OCI-LY1 (cell line): ENCODE results near the gene NASP.

ENCODE experiments used
- H2AFZ ChIP-seq: fragments of 200-600 bp; sonication (generic), shearing (Covaris generic); 2 replicates; pipeline ENCODE4 v1.6.0; 2014; ENCODE audit warnings: antibody characterized with exemption, mild to moderate bottlenecking, low read length
- H3F3A ChIP-seq: fragments of 200-600 bp; sonication (generic), shearing (Covaris generic); 2 replicates; pipeline ENCODE4 v1.6.0; 2014; ENCODE audit warnings: mild to moderate bottlenecking, antibody characterized with exemption, low read length, moderate library complexity; ENCODE audit not compliant: insufficient read depth
- H3K27ac ChIP-seq: fragments of 200-600 bp; sonication (generic); 2 replicates; pipeline ENCODE4 v1.5.1; 2014; ENCODE audit warnings: low read length, mixed run types, mild to moderate bottlenecking, low read depth; ENCODE audit not compliant: poor library complexity, severe bottlenecking
- H3K27me3 ChIP-seq: fragments of 200-600 bp; sonication (generic); 2 replicates; pipeline ENCODE4 v1.6.0; 2014; ENCODE audit warnings: antibody characterized with exemption, mild to moderate bottlenecking, low read length, moderate library complexity; ENCODE audit not compliant: insufficient read depth
- H3K36me3 ChIP-seq: fragments of 200-600 bp; sonication (generic); 2 replicates; pipeline ENCODE4 v1.6.1; 2014; ENCODE audit warnings: mild to moderate bottlenecking, antibody characterized with exemption, low read length, moderate library complexity, mixed read lengths; ENCODE audit not compliant: insufficient read depth
- H3K4me1 ChIP-seq: fragments of 200-600 bp; sonication (generic); 2 replicates; pipeline ENCODE4 v1.5.1; 2014; ENCODE audit warnings: mild to moderate bottlenecking, low read length, moderate library complexity; ENCODE audit not compliant: insufficient read depth, severe bottlenecking
- H3K4me2 ChIP-seq: fragments of 200-600 bp; sonication (generic), shearing (Covaris generic); 2 replicates; pipeline ENCODE4 v1.6.1; 2014; ENCODE audit warnings: low read length
- H3K4me3 ChIP-seq: fragments of 200-600 bp; sonication (generic); 2 replicates; pipeline ENCODE4 v1.5.1; 2014; ENCODE audit warnings: low read length, low read depth, mild to moderate bottlenecking, mixed read lengths; ENCODE audit not compliant: poor library complexity, severe bottlenecking
- H3K79me2 ChIP-seq: fragments of 200-600 bp; shearing (Covaris generic); 2 replicates; pipeline ENCODE4 v1.6.1; 2016; ENCODE audit warnings: mixed run types, low read length, mixed read lengths; ENCODE audit not compliant: insufficient read depth
- H3K9ac ChIP-seq: fragments of 200-600 bp; sonication (generic), shearing (Covaris generic); 2 replicates; pipeline ENCODE4 v1.6.1; 2014; ENCODE audit warnings: mild to moderate bottlenecking, low read length, mixed read lengths
- H3K9me2 ChIP-seq: fragments of 200-600 bp; sonication (generic), shearing (Covaris generic); 2 replicates; pipeline ENCODE4 v1.6.1; 2014; ENCODE audit warnings: low read depth, mild to moderate bottlenecking, low read length, mixed read lengths
- H3K9me3 ChIP-seq: fragments of 200-600 bp; shearing (Covaris generic); 2 replicates; pipeline ENCODE4 v1.6.1; 2014; ENCODE audit warnings: low read length, mixed read lengths
- H4K20me1 ChIP-seq: fragments of 200-600 bp; sonication (generic), shearing (Covaris generic); 2 replicates; pipeline ENCODE4 v1.6.0; 2016; ENCODE audit warnings: mild to moderate bottlenecking, low read length; ENCODE audit not compliant: insufficient read depth
- CTCF ChIP-seq: fragments of 200-600 bp; sonication (generic), shearing (Covaris generic); IDR thresholded peaks from 2 replicates; pipeline ENCODE4 v1.5.1; 2017; ENCODE audit warnings: mild to moderate bottlenecking, antibody characterized with exemption, low read length, moderate library complexity, mixed read lengths
- EZH2 ChIP-seq: fragments of 200-600 bp; sonication (generic), shearing (Covaris generic); IDR thresholded peaks from 2 replicates; pipeline ENCODE4 v1.8.0; 2017; ENCODE audit warnings: borderline replicate concordance, mixed run types, mild to moderate bottlenecking, antibody characterized with exemption, low read length, moderate library complexity, mixed read lengths

NASP gene

DNA sequence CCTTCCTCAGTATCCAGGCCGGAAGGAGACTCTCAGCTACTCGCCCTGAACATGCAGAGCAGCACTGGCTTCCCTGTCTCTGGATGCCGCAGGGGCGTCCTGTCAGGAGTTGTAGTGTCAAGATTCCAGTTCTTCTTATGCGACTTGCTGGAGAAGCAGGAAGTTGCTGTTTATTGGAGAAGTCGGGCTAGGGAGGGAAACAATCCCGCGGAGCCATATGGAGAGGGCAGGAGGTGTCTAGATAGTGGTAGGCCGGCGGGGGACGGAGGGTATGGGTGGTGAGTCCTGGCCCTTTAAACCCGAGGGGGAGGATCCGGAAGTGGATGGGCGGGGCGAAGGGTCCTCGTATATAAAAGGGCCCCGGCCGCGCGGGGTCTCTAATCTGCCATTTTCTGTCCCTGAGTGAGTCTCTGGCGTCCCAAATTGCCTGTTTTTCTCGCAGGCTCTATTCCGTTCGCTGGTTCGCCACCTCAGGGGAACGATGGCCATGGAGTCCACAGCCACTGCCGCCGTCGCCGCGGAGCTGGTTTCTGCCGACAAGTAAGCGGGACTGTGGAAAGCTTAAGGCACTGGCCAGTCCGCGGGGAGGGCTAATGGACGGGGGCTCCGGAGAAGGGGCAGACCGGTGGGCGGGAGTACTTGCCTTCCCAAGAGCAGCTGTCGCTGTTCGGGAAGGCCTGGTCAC lies at the start of gene NASP:
NASP (plus strand) TSS at position 376 of the 685 bp plus-strand sequence; CDS start at position 482, 106 bp downstream.
- peak within 1 kb of the TSS; percentile 88 for H3K9ac ChIP-seq
- H3K79me2 ChIP-seq = peaks cover 42% of the 10 kb centered on the region
- TF ChIP-seq CTCF (peak; percentile 37; the same call in 1 of the 2 replicates), EZH2 (no peak)
- H3F3A ChIP-seq = no peaks in the 10 kb centered on the region
- peaks cover 26% of the 10 kb centered on the region for H3K36me3 ChIP-seq
- 0 out of 2 replicates have a peak within 1 kb of the TSS, but pooled peaks have one; percentile 13 for H2AFZ ChIP-seq
- H3K9me2 ChIP-seq = no peaks in the 10 kb centered on the region
- 0 out of 2 replicates have a peak, but pooled peaks cover 2% of the 10 kb centered on the region for H4K20me1 ChIP-seq
- H3K4me1 ChIP-seq = peaks cover 40% of the 10 kb centered on the region
- H3K4me2 ChIP-seq = peak within 1 kb of the TSS; percentile 90
- no peaks in the 10 kb centered on the region for H3K9me3 ChIP-seq
- H3K27ac ChIP-seq = peak within 1 kb of the TSS; percentile 86
- peak within 1 kb of the TSS; percentile 87 for H3K4me3 ChIP-seq
- no peaks in the 10 kb centered on the region for H3K27me3 ChIP-seq

DNA sequence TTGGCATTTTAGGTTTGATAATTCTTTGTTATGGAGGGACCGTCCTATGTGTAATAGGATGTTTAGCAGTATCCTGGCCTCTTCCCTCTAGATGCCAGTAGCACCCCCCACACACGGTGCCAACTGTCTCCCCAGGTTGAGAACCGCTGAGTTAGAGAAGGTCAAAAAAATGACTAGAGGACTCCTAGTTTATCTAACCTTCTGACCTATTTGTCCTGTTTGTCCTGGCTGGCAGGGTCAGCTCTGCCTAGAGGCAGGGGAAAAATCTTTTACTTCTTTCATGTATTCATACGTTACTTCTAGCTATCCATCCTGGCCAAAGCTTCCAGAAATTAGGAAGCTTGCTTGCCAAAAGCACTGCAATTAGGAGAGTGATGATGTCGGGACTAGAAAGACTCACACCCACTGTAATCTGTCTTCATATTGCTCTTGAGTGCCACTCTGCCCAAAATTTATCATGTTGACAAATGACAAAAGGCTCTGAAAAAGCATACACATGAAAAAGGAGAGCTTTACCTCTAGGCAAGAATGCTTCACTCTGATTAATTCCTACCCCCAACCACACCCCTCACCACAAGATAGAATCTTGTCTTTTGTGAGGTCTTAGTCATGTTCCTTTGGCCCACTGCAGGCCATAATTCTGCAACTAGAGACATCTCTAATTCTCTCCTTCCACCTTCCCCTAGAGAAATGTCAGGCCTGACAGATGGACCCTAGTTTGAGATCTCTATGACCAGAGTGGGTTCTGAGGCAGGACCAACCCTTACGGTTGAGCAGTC lies 47.7 kb upstream of the NASP start:
- Histone ChIP-seq H3K4me3 (no peak overlapping the region), H3K9ac (no peak overlapping the region), H3K27me3 (no peaks in the 10 kb centered on the region), H3K9me2 (no peaks in the 10 kb centered on the region), H3K9me3 (no peaks in the 10 kb centered on the region), H3F3A (no peaks in the 10 kb centered on the region), H3K79me2 (no peaks in the 10 kb centered on the region), H3K4me2 (no peak overlapping the region), H3K36me3 (no peaks in the 10 kb centered on the region), H4K20me1 (no peaks in the 10 kb centered on the region), H2AFZ (no peak overlapping the region), H3K4me1 (no peaks in the 10 kb centered on the region), H3K27ac (no peak overlapping the region)
- no peak for TF ChIP-seq CTCF
- no peak for TF ChIP-seq EZH2

- Histone ChIP-seq H3K9me2 (no peaks in the 10 kb centered on the region), H4K20me1 (no peaks in the 10 kb centered on the region), H3K27me3 (no peaks in the 10 kb centered on the region), H3K9me3 (no peaks in the 10 kb centered on the region), H3K4me1 (no peaks in the 10 kb centered on the region), H3K36me3 (no peaks in the 10 kb centered on the region), H2AFZ (no peak overlapping the region), H3K27ac (no peak overlapping the region), H3F3A (no peaks in the 10 kb centered on the region), H3K4me2 (no peak overlapping the region), H3K9ac (no peak overlapping the region), H3K79me2 (no peaks in the 10 kb centered on the region), H3K4me3 (no peak overlapping the region)
- TF ChIP-seq CTCF = no peak
- TF ChIP-seq EZH2 = no peak
These were observed 47.0 kb upstream of the NASP start for GRCh38 chr1:45536886-45537285.
